SHP77 (cell line): ENCODE data around the gene GLRA2.

Source experiments
- DNase-seq, 2 experiments: peaks; one replicate each; lab custom pipeline; 2025; lab: John Stamatoyannopoulos, UW

GLRA2 gene

DNA sequence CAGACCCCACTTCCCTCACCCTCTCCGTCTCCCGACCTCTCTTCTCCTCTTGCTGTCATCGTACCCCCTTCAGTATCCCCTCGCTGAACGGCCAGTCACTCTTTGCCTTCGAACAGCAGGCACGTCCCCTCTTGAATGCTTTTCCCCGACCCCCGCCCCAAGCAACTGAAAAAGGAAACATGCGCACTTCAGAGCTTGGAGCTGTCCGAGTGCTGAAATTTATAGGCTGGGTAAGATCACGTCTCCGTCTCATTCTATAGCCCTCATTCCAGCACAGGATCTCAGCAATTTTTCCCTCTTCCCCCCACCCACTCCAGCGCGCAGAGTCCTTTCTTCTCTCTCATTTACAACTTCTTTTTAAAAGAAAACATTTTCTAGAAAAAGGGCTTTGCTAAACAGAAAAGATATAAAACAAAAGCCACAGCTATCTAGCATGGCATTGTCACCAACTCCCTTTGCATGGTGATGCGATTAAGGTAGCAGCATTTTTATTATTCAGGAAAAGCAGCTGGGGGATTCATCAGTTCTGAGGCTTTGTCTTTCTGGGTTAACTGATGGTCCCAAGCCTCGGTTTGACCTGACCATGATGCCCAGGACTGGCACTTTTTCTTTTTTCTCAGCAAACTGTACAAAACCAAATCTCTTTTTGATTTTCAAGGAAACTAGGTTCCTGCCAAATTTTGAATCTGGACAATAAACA, at the start of gene GLRA2:
TSS of gene GLRA2 (plus strand) at position 247 of the 700 bp plus-strand sequence. CDS start 522 bp downstream, outside the sequence.
- no peak for DNase-seq

- DNase-seq: no peak
Observed at GRCh38 chrX:14489437-14489836, 39.9 kb upstream of the GLRA2 start.

DNA sequence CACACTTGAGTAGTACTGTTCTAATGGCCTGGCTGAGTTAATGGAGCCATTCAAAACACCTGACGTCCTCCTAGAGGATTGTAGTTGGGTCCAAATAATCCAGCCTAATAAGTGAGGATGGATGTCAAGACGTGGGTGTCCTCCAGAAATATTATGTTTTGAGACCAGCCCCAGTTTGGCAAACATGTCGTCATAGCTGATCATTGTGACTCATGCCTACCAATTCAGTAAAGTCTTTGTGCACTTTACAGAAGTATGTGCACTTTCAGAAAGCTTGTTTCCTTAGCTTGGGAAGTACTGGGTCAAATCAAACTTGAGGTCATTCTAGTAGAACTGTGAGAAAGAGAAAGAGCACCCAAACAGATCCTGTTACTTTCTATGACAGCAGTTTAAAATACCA, 37.6 kb upstream of the GLRA2 start:
- DNase-seq: no peak

GRCh38 chrX:14496674-14497073, 32.7 kb upstream of the GLRA2 start:
- no peak for DNase-seq

GRCh38 chrX:14497184-14497666, 32.1 kb upstream of the GLRA2 start:
- DNase-seq: no peak

- DNase-seq: no peak
Observed at GRCh38 chrX:14501327-14501726, 28.0 kb upstream of the GLRA2 start.

DNA sequence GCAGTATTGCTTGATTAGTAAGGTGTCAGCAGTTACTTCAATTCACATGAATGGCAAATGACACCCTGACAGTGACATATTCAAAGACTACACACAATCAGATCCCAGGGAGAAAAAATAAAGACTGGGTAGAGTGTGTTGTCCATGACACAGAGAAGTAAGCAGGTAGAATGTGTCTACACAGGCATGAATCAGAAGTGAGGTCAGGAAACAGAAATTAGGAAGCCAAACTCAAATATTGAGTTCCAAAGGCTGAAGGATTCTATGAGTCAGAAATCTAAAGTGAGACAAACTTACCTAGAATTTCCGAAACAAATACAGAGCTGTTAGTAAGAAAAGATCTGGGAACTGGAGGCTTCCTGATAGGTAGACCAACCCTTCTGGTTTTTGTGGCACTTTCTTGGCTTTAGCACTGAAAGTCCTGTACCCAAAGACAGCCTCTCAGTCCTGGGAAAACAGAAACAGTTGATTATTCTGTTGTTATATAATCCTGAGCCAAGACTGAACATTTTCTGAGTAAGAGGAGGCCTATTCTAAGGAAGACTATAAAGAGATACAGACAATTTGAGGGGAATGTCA, 24.3 kb upstream of the GLRA2 start:
- no peak for DNase-seq

- DNase-seq: no peak
Observed at GRCh38 chrX:14505648-14506047, 23.7 kb upstream of the GLRA2 start.

GRCh38 chrX:14506866-14507265, 22.5 kb upstream of the GLRA2 start:
- DNase-seq: no peak

- DNase-seq: no peak
Observed at GRCh38 chrX:14508025-14508690, 21.2 kb upstream of the GLRA2 start.

GRCh38 chrX:14509325-14510057, 19.8 kb upstream of the GLRA2 start:
- no peak for DNase-seq

DNA sequence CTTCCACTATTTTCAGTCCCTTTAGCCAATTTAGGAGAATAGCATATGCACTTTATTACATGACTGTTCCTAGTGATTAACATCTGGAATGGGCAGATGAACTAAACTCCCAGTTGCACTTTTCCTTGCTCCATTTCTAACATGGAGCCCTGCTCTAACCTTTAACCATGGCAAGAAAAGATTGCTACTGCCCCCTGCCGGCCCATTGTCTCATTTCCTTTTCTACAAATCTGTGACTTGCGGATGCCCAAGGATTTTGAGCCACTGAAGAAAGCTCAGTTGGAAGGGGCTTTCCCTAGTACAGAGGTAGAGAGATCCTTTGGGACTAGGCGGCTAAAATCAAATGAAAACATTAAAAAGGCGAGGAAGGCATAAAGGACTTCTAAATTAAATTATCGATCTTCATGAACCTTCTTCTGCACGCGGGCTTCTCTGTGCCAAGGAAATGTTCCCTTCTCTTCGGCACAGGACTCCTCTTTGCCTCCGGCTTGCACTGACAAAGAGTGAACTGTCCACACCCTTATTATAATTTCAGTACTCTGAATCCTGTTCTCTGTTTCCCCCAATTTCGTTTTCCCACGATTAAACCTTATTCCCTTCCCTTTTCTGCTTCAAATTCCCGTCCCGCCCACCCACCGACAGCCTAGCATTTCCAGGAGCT, 577 bp upstream of the GLRA2 start:
- DNase-seq: peak; percentile 0 to 1

DNA sequence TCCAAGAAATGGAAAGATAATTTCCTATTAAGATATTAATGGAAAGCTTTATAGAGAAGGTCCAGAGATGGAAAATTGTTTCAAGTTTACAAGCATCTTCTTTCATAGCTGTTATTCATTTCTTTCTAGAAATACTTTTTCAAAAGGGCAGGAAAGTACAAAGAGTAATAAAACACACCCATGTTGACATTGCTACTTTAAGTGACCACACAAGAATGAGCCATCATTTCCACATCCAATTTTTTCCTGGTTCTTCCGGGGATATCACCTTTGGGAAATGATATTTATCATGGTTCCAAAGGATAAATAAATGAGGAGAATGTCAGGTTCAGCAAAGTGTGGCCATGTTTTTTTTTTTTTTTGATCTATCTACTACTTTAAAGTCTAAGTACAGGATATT, 4.5 kb downstream of the GLRA2 start:
- no peak for DNase-seq

- DNase-seq: no peak
Observed at GRCh38 chrX:14546190-14546589, 16.9 kb downstream of the GLRA2 start.

DNA sequence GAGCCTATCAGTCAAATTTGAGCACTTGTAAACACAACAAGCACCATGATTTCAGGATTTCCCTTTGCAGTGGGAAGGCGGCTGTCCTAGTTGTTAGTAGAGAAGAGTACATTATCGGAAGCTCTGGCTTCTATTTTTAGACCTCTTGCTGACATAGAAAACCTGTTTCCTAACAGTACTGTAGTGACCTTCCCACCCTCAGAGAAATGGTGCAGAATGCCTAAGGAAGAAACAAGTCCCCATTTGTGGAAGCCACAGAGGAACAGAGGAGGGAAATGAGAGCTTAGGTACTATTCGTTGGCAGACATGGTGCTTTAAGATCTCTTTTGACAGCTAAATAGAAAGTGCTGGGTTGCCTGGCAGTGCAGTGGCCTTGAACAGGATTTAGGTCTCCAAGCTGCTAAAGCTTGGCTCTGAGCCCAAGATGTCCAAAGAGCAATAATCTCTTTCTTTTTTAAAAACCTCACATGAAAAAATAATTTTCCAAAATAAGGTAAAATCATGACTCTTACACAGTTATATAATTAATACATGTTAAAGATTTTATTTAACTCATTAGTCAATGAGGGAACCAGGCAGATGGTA, 24.9 kb downstream of the GLRA2 start:
- no peak for DNase-seq

DNA sequence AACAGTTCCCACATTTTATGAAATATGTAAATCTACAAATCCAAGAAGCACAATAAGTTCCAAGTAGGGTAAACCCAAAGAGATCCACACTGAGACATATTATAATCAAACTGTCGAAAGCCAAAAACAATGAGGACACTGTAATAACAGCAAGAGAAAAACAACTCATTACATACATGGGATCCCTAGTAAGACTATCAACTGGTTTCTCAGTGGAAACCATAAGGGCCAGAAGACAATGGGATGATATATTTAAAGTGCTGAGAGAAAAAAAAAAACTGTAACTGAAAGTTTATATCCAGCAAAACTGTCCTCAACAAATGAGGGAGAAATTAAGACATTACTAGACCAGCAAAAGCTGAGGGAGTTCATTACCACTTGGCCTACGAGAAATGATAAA, 34.7 kb downstream of the GLRA2 start:
- DNase-seq: no peak

GRCh38 chrX:14573161-14573560, 43.8 kb downstream of the GLRA2 start:
- DNase-seq: no peak

- DNase-seq: no peak
Observed at GRCh38 chrX:14581081-14581480, 51.7 kb downstream of the GLRA2 start.

GRCh38 chrX:14584548-14584947, 55.2 kb downstream of the GLRA2 start:
- no peak for DNase-seq

DNA sequence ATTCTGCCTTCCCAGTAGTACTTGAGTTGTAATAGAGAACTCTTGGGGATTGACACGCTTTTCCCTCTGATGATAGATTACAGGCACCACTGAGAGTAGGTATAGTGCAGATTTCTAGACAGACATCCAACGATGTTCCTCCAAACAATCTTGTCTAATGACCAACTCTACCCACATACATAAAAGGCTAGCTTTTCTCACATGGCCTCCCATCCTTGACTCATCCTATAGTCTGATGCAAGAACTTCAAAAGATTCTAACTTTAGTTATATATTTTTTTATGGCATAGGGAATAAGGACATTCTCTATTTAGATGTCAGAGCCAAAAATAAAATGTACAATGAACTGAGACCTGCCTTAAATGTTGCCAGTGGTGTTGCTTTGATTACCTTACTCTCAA, 60.9 kb downstream of the GLRA2 start:
- DNase-seq: no peak

- no peak for DNase-seq
Observed at GRCh38 chrX:14590693-14591424, 61.5 kb downstream of the GLRA2 start.
